Stimulated activated CD4-positive, alpha-beta T cell treated with anti-CD3 and anti-CD28 coated beads, Interleukin-12 subunit alpha, Interleukin-12 subunit beta, amount 100 ng/mL, for 48 hours (primary cell): ENCODE results near the gene GNG11.

ENCODE experiments used
- DNase-seq, 3 donors: peaks; one replicate each; pipeline ENCODE4 v3.0.0-alpha.2; 2020; ENCODE audit warnings: low read depth in 2 of 3, low spot score in 1 of 3

GNG11 gene

GRCh38 chr7:93945756-93946535, 24.4 kb downstream of the GNG11 start:
- no peak for DNase-seq

- no peak for DNase-seq
These were observed 26.6 kb downstream of the GNG11 start for GRCh38 chr7:93948106-93948505.

- no peak for DNase-seq
These were observed 27.3 kb downstream of the GNG11 start for GRCh38 chr7:93948873-93949272.

GRCh38 chr7:93949423-93949822, 27.9 kb downstream of the GNG11 start:
- DNase-seq = no peak

GRCh38 chr7:93955304-93955703, 33.8 kb downstream of the GNG11 start:
- no peak for DNase-seq

- DNase-seq = no peak
These were observed 36.2 kb downstream of the GNG11 start for GRCh38 chr7:93957767-93958166.

- no peak for DNase-seq
These were observed 36.7 kb downstream of the GNG11 start for GRCh38 chr7:93958216-93958615.

- no peak for DNase-seq
These were observed 37.1 kb downstream of the GNG11 start for GRCh38 chr7:93958651-93959050.

GRCh38 chr7:93960986-93961385, 39.5 kb downstream of the GNG11 start:
- DNase-seq = no peak

- DNase-seq = no peak
These were observed 42.7 kb downstream of the GNG11 start for GRCh38 chr7:93964262-93964661.

GRCh38 chr7:93964813-93965212, 43.3 kb downstream of the GNG11 start:
- DNase-seq = no peak

GRCh38 chr7:93968911-93969620, 47.5 kb downstream of the GNG11 start:
- no peak for DNase-seq

- no peak for DNase-seq
These were observed 50.6 kb downstream of the GNG11 start for GRCh38 chr7:93972029-93972725.

GRCh38 chr7:93973134-93973533, 51.6 kb downstream of the GNG11 start:
- no peak for DNase-seq

- DNase-seq = no peak
These were observed 55.8 kb downstream of the GNG11 start for GRCh38 chr7:93977211-93977950.
